BLaER1 (cell line): ENCODE measurements around the gene PRAC1.

ENCODE experiments used
- H3K27ac ChIP-seq: shearing (Covaris generic); formaldehyde crosslinking; 2 replicates; pipeline ENCODE4 v1.8.1; 2022
- H3K27me3 ChIP-seq: shearing (Covaris generic); formaldehyde crosslinking; 2 replicates; pipeline ENCODE4 v1.8.1; 2022
- H3K36me3 ChIP-seq: shearing (Covaris generic); formaldehyde crosslinking; 2 replicates; pipeline ENCODE4 v1.8.1; 2022
- H3K4me1 ChIP-seq: shearing (Covaris generic); formaldehyde crosslinking; 2 replicates; pipeline ENCODE4 v1.8.1; 2022
- H3K4me2 ChIP-seq: shearing (Covaris generic); formaldehyde crosslinking; 2 replicates; pipeline ENCODE4 v1.8.1; 2022
- H3K4me3 ChIP-seq: shearing (Covaris generic); formaldehyde crosslinking; 2 replicates; pipeline ENCODE4 v1.8.1; 2022
- H3K9ac ChIP-seq: shearing (Covaris generic); formaldehyde crosslinking; 2 replicates; pipeline ENCODE4 v1.8.1; 2022
- H3K9me3 ChIP-seq: shearing (Covaris generic); formaldehyde crosslinking; 2 replicates; pipeline ENCODE4 v1.8.1; 2022
- H4K20me1 ChIP-seq: shearing (Covaris generic); formaldehyde crosslinking; 2 replicates; pipeline ENCODE4 v1.8.1; 2022
- Cebpa-rat ChIP-seq: shearing (Covaris generic); IDR thresholded peaks from 2 replicates; pipeline ENCODE4 v1.8.1; 2022

PRAC1 gene

DNA sequence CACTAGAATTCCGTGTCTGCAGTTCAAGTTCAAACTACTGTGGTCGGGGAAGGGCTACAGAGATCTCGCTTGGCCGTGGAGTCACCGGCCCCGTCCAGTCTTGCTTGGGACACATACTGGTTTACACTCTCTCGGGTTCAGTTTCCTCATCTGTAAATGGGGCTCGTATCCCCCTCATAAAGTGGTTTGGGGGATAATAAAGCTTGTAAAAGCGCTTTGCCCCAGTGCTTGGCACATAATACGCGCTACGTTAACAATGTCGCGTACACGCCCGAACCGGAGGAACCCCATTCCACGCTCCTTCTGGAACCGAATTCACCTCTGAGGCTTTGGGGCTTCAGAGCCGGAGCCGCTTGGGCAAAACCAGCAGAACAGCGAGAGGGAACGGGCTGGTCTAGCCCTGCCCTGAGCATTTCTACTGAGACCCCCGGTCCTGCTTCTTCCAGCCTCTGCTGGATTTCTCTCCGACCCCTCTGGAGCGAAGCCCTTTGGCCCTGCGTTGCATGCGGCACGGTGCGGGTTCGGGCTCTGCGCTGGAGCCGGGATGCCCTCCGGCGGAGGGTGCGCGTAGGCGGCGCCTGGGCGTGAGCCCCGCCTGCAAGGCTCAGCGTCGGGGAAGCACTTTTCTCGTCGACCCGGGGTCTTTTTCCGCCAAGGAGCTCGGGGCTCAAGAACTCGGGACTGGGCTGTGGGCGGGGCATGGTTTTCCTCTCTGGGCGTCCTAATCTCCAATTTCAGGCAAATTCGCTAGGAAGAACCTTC is 32.4 kb upstream of the PRAC1 start:
- Histone ChIP-seq H3K27me3 (peaks cover 91% of the 10 kb centered on the region), H3K4me2 (no peak overlapping the region), H3K36me3 (no peaks in the 10 kb centered on the region), H3K27ac (no peak overlapping the region), H3K4me1 (no peaks in the 10 kb centered on the region; the same call in 1 of the 2 replicates), H4K20me1 (peaks cover 80% of the 10 kb centered on the region), H3K9me3 (no peaks in the 10 kb centered on the region; the same call in 1 of the 2 replicates), H3K9ac (no peak overlapping the region), H3K4me3 (no peak overlapping the region)
- no peak for TF ChIP-seq Cebpa-rat

DNA sequence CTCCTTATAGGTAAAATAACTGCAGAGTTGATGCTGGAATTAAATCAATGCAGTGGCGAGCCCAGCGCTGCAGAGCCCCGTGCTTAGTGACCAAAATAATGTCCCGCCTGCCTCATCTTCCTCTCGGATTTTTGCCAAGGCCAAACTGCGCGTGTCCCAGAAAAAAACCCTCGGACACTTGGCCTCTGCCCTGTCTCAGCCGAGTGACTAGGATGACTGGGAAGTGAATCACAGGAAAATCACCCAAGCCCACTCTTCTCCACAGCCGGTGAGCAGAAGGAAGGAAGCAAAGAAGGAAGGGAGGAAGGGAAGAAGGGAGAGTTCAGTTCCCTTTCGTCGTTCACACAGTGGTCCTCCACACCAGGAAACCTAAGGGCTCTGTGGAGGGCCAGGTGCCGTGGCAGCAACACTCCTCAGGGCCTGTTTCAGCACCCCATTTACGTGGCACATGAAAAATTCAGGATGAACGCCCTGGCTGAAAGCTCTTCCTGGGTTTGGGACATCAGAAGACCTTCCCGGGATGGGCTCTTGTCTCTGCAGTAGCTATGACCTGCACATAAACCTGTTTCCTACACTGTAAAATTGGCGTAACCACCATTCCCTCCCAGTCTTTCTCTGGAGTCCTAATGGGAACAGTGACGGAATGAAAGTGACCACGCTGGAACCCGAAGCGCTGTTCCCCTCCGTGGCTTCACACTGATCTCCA is 31.6 kb upstream of the PRAC1 start:
- peaks cover 98% of the 10 kb centered on the region for H3K27me3 ChIP-seq
- H3K4me2 ChIP-seq = no peak overlapping the region
- no peaks in the 10 kb centered on the region; the same call in 1 of the 2 replicates for H3K4me1 ChIP-seq
- H3K9ac ChIP-seq = no peak overlapping the region
- peaks cover 88% of the 10 kb centered on the region for H4K20me1 ChIP-seq
- no peaks in the 10 kb centered on the region for H3K36me3 ChIP-seq
- TF ChIP-seq Cebpa-rat = no peak
- H3K27ac ChIP-seq = no peak overlapping the region
- no peaks in the 10 kb centered on the region; the same call in 1 of the 2 replicates for H3K9me3 ChIP-seq
- no peak overlapping the region for H3K4me3 ChIP-seq

GRCh38 chr17:48752399-48753288 is 30.3 kb upstream of the PRAC1 start:
- H3K4me3 ChIP-seq = no peak overlapping the region
- peaks cover 100% of the 10 kb centered on the region for H3K27me3 ChIP-seq
- H4K20me1 ChIP-seq = peaks cover 97% of the 10 kb centered on the region
- no peak overlapping the region for H3K4me2 ChIP-seq
- H3K9me3 ChIP-seq = no peaks in the 10 kb centered on the region; the same call in 1 of the 2 replicates
- TF ChIP-seq Cebpa-rat = no peak
- no peaks in the 10 kb centered on the region; the same call in 1 of the 2 replicates for H3K4me1 ChIP-seq
- no peak overlapping the region for H3K27ac ChIP-seq
- H3K36me3 ChIP-seq = no peaks in the 10 kb centered on the region
- no peak overlapping the region for H3K9ac ChIP-seq

DNA sequence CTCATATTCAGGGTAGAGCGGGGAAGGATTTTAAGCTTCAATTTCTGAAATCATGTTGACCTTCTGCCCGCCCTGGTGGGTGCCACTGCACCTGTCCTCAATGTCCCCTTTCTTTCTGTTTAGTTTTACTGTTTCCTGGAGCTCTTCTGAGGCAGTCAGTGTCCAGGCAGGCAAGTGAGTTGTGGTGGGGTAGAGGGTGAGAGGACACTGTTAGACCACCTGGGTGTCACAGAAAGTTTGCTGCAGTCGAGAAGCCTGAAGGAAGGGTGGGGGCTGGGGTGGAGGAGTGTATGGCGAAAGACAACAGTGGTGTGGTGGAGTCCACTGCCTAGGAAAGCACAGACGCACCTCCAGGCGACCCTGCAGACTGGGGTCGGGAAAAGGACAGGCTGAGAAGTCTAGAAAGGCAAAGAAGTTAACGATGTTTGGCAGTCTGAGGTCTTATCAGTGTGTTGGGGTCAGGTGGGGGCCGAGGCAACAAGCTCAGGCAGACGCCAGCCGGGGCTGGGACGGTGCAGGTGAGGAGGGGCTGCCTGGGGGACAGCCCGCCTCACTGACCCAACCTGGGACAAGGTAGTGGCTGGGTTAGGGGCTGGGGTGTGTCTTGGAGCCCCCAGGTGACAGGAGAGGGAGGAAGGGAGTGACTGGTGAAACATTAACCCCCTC is 29.5 kb upstream of the PRAC1 start:
- no peaks in the 10 kb centered on the region for H3K36me3 ChIP-seq
- no peak overlapping the region for H3K9ac ChIP-seq
- peaks cover 97% of the 10 kb centered on the region for H4K20me1 ChIP-seq
- no peak overlapping the region for H3K4me3 ChIP-seq
- TF ChIP-seq Cebpa-rat = no peak
- H3K4me2 ChIP-seq = no peak overlapping the region
- no peaks in the 10 kb centered on the region; the same call in 1 of the 2 replicates for H3K4me1 ChIP-seq
- H3K27ac ChIP-seq = no peak overlapping the region
- H3K27me3 ChIP-seq = peaks cover 100% of the 10 kb centered on the region
- no peaks in the 10 kb centered on the region; the same call in 1 of the 2 replicates for H3K9me3 ChIP-seq

DNA sequence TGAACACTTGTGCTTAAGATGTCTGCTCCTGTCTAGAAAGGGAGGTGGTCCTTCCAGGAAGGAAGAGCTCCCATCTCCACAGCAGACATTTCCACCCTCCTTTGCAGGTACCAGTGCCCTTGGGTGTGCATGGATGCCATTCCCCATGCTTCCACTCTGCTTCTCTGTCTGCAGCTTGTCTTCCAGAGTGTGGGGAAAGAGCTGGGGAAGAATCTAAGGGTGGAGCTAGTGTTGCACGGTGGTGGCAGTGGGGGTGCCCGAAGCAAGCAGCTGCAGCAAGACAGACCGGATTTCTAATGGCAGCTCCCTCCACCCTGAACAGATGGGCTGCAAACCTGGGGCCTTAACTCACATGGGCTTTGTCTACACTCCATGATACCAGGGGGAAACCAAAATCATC is 28.9 kb upstream of the PRAC1 start:
- H3K36me3 ChIP-seq = no peaks in the 10 kb centered on the region
- no peaks in the 10 kb centered on the region; the same call in 1 of the 2 replicates for H3K9me3 ChIP-seq
- peaks cover 100% of the 10 kb centered on the region for H3K27me3 ChIP-seq
- no peak overlapping the region for H3K4me2 ChIP-seq
- H3K4me1 ChIP-seq = no peaks in the 10 kb centered on the region
- no peak overlapping the region for H3K9ac ChIP-seq
- no peak overlapping the region for H3K4me3 ChIP-seq
- peaks cover 100% of the 10 kb centered on the region for H4K20me1 ChIP-seq
- H3K27ac ChIP-seq = no peak overlapping the region
- TF ChIP-seq Cebpa-rat = no peak

- Histone ChIP-seq H3K27me3 (peaks cover 100% of the 10 kb centered on the region), H4K20me1 (peaks cover 100% of the 10 kb centered on the region), H3K4me3 (no peak overlapping the region)
Measured at GRCh38 chr17:48749621-48750553, 27.6 kb upstream of the PRAC1 start.

GRCh38 chr17:48748718-48749566 is 26.6 kb upstream of the PRAC1 start:
- TF ChIP-seq Cebpa-rat = no peak
- H3K36me3 ChIP-seq = no peaks in the 10 kb centered on the region
- H3K4me1 ChIP-seq = no peaks in the 10 kb centered on the region
- no peaks in the 10 kb centered on the region for H3K9me3 ChIP-seq
- no peak overlapping the region for H3K27ac ChIP-seq
- H3K4me2 ChIP-seq = no peak overlapping the region
- H4K20me1 ChIP-seq = peaks cover 97% of the 10 kb centered on the region
- H3K4me3 ChIP-seq = no peak overlapping the region
- no peak overlapping the region for H3K9ac ChIP-seq
- H3K27me3 ChIP-seq = peaks cover 100% of the 10 kb centered on the region

More at GRCh38 chr17:48749621-48750553, 27.6 kb upstream of the PRAC1 start:
- Histone ChIP-seq H3K36me3 (no peaks in the 10 kb centered on the region), H3K4me1 (no peaks in the 10 kb centered on the region), H3K9ac (no peak overlapping the region), H3K9me3 (no peaks in the 10 kb centered on the region; the same call in 1 of the 2 replicates), H3K4me2 (no peak overlapping the region), H3K27ac (no peak overlapping the region)
- no peak for TF ChIP-seq Cebpa-rat
